Measurements from ENCODE around the gene KIF6.

DNA sequence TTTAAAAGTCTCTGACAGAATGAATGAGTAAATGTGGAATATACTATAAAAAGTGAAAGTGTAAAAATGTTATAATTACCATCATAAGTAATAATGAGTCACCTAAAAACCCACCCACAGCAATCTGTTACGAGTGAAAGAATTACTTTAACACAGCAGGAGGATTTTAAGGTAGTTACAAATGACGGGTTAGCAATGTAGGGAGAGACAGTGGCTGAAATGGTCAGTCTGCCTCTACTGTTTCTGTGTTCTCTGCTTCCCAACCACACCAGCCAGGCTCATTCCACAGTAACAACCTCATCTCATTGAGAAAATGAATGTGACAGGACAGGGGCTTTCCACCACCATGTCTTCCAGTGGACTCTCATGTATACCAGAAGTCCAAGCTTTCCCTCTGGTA lies 278.3 kb downstream of the KIF6 start:
- TF ChIP-seq, protein P1, sequence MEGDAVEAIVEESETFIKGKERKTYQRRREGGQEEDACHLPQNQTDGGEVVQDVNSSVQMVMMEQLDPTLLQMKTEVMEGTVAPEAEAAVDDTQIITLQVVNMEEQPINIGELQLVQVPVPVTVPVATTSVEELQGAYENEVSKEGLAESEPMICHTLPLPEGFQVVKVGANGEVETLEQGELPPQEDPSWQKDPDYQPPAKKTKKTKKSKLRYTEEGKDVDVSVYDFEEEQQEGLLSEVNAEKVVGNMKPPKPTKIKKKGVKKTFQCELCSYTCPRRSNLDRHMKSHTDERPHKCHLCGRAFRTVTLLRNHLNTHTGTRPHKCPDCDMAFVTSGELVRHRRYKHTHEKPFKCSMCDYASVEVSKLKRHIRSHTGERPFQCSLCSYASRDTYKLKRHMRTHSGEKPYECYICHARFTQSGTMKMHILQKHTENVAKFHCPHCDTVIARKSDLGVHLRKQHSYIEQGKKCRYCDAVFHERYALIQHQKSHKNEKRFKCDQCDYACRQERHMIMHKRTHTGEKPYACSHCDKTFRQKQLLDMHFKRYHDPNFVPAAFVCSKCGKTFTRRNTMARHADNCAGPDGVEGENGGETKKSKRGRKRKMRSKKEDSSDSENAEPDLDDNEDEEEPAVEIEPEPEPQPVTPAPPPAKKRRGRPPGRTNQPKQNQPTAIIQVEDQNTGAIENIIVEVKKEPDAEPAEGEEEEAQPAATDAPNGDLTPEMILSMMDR (IDR thresholded peaks at IDR 0.05), result no peak
- no peak for TF ChIP-seq EZH2 (IDR thresholded peaks at IDR 0.05)

Data from neural progenitor cell (in vitro differentiated cells).